SK-N-SH (cell line): ENCODE measurements around the gene PPP2R3C. TPM values are rescaled to one million over a fixed set of nuclear protein-coding genes. Genes with fewer than 3 reads are reported as not detected.

ENCODE experiments used
- CTCF ChIA-PET: fragments of 300-600, 350-600 bp; formaldehyde crosslinking; extraction: SDS; loops from one replicate; lab custom pipeline; 2021; lab: Yijun Ruan, JAX
- POLR2A ChIA-PET: fragments of 350-600 bp; sonication (Branson Sonifier 250); formaldehyde crosslinking; extraction: SDS; loops from one replicate; lab custom pipeline; 2020; ENCODE audit warnings: antibody characterized with exemption, inconsistent platforms; lab: Yijun Ruan, JAX
- DNase-seq: peaks from one replicate; pipeline ENCODE4 v3.0.0; 2012
- H2AFZ ChIP-seq: fragments of 200-600 bp; sonication (generic); 2 replicates; pipeline ENCODE4 v1.8.1; 2016; ENCODE audit warnings: antibody characterized with exemption, mild to moderate bottlenecking, low read depth
- H3F3A ChIP-seq: fragments of 200-600 bp; sonication (generic); replicated peaks from 2 replicates; pipeline ENCODE3; 2016; ENCODE audit warnings: antibody characterized with exemption, mild to moderate bottlenecking; ENCODE audit not compliant: insufficient read depth
- H3K27ac ChIP-seq, 2 experiments: fragments of 200-500 bp in 1 of 2; fragments of 200-600 bp in 1 of 2; sonication (Bioruptor generic) in 1 of 2; sonication (generic), shearing (Covaris generic) in 1 of 2; 2 replicates each; pipeline versions ENCODE4 v1.5.1 to v1.6.1; 2014 to 2016; ENCODE audit warnings: low read depth in 2 of 2, inconsistent platforms in 1 of 2, low read length in 1 of 2, mild to moderate bottlenecking in 1 of 2, mixed read lengths in 1 of 2
- H3K27me3 ChIP-seq: fragments of 200-600 bp; sonication (generic), shearing (Covaris generic); 2 replicates; pipeline ENCODE4 v1.6.1; 2016; ENCODE audit warnings: mixed run types; ENCODE audit not compliant: insufficient read depth
- H3K36me3 ChIP-seq, 2 experiments: fragments of 200-500 bp in 1 of 2; fragments of 200-600 bp in 1 of 2; sonication (Bioruptor generic) in 1 of 2; sonication (generic) in 1 of 2; replicated peaks in 1 of 2; 2 replicates each; pipeline versions ENCODE3 to v1.5.1; 2014 to 2016; ENCODE audit warnings: low read length in 1 of 2, mild to moderate bottlenecking in 1 of 2; ENCODE audit not compliant: insufficient read depth in 2 of 2, control insufficient read depth in 1 of 2
- H3K4me1 ChIP-seq, 2 experiments: fragments of 200-500 bp in 1 of 2; fragments of 200-600 bp in 1 of 2; sonication (Bioruptor generic) in 1 of 2; sonication (generic), shearing (Covaris generic) in 1 of 2; 2 replicates each; pipeline versions ENCODE4 v1.5.1 to v1.6.1; 2014 to 2016; ENCODE audit warnings: low read depth in 1 of 2, low read length in 1 of 2, mixed run types in 1 of 2; ENCODE audit not compliant: insufficient read depth in 2 of 2, control insufficient read depth in 1 of 2
- H3K4me2 ChIP-seq: fragments of 200-600 bp; sonication (generic), shearing (Covaris generic); 2 replicates; pipeline ENCODE4 v1.6.1; 2017; ENCODE audit warnings: mixed run types
- H3K4me3 ChIP-seq, 2 experiments: fragments of 200-500 bp in 1 of 2; fragments of 200-600 bp in 1 of 2; sonication (Bioruptor generic) in 1 of 2; sonication (generic), shearing (Covaris generic) in 1 of 2; 2 replicates each; pipeline versions ENCODE4 v1.5.1 to v1.8.1; 2014 to 2016; ENCODE audit warnings: low read depth in 2 of 2, inconsistent platforms in 1 of 2, low read length in 1 of 2, mild to moderate bottlenecking in 1 of 2, mixed read lengths in 1 of 2, moderate library complexity in 1 of 2
- H3K79me2 ChIP-seq: fragments of 200-600 bp; sonication (generic); 2 replicates; pipeline ENCODE4 v1.8.1; 2017; ENCODE audit warnings: mild to moderate bottlenecking; ENCODE audit not compliant: insufficient read depth
- H3K9ac ChIP-seq: fragments of 200-600 bp; sonication (generic); 2 replicates; pipeline ENCODE4 v1.6.1; 2017; ENCODE audit warnings: mixed run types
- H3K9me2 ChIP-seq: fragments of 200-600 bp; sonication (generic); 2 replicates; pipeline ENCODE4 v1.6.1; 2017; ENCODE audit warnings: mixed run types
- H3K9me3 ChIP-seq: fragments of 200-600 bp; sonication (generic); 2 replicates; pipeline ENCODE4 v1.6.1; 2017; ENCODE audit warnings: mixed run types, mild to moderate bottlenecking, moderate library complexity
- H4K20me1 ChIP-seq: fragments of 200-600 bp; sonication (generic); 2 replicates; pipeline ENCODE4 v1.6.1; 2017; ENCODE audit warnings: mild to moderate bottlenecking, mixed run types; ENCODE audit not compliant: insufficient read depth
- CHD2 ChIP-seq: fragments of 150-350 bp; IDR thresholded peaks from 2 replicates; pipeline ENCODE4 v1.6.1; 2018; ENCODE audit warnings: low read length; ENCODE audit not compliant: partially characterized antibody
- ELF1 ChIP-seq: IDR thresholded peaks from 2 replicates; pipeline ENCODE4 v1.4.0; 2012
- EP300 ChIP-seq, 2 experiments: IDR thresholded peaks; 2 replicates each; pipeline versions ENCODE4 v1.4.0 to v1.6.1; 2012; ENCODE audit warnings: borderline replicate concordance in 1 of 2, low read depth in 1 of 2, low read length in 1 of 2
- FOXM1 ChIP-seq: IDR thresholded peaks from 2 replicates; pipeline ENCODE4 v1.4.0; 2012; ENCODE audit warnings: low read depth, mild to moderate bottlenecking
- JUND ChIP-seq: IDR thresholded peaks from 2 replicates; pipeline ENCODE4 v1.4.0; 2012
- NFIC ChIP-seq: IDR thresholded peaks from 2 replicates; pipeline ENCODE4 v1.4.0; 2012; ENCODE audit warnings: borderline replicate concordance
- PBX3 ChIP-seq: IDR thresholded peaks from 2 replicates; pipeline ENCODE4; 2012
- RAD21 ChIP-seq: IDR thresholded peaks from 2 replicates; pipeline ENCODE4 v1.6.1; 2012; ENCODE audit warnings: mild to moderate bottlenecking, low read length
- SIN3A ChIP-seq: IDR thresholded peaks from 2 replicates; pipeline ENCODE4 v1.6.1; 2012; ENCODE audit warnings: low read depth, mild to moderate bottlenecking, low read length, moderate library complexity, borderline replicate concordance
- SMC3 ChIP-seq: IDR thresholded peaks from 2 replicates; pipeline ENCODE4 v1.6.1; 2012; ENCODE audit warnings: low read depth, low read length, improper control_type of control experiment
- TEAD4 ChIP-seq: IDR thresholded peaks from 2 replicates; pipeline ENCODE4 v1.4.0; 2012; ENCODE audit warnings: mild to moderate bottlenecking, borderline replicate concordance; ENCODE audit not compliant: insufficient read depth
- WGBS: methylation state at CpG from one replicate; pipeline ENCODE4 v1.1.6; 2017; ENCODE audit warnings: low lambda C conversion rate; 5-methylcytosine and 5-hydroxymethylcytosine counted together
- polyA plus RNA-seq, 3 experiments: library from polyadenylated mRNA; depleted of rRNA; stranded (reverse); fragments of >200 nt; gene quantifications; 2 replicates each; pipeline ENCODE4 v1.2.3, GENCODE V29; 2012
- TF ChIP-seq, protein P1 (sequence below): fragments of 150-350 bp; IDR thresholded peaks from 2 replicates; pipeline ENCODE4 v1.6.1; 2017; ENCODE audit warnings: antibody characterized with exemption, low read length, low read depth, borderline replicate concordance
- TF ChIP-seq, protein P2 (sequence below): IDR thresholded peaks from 2 replicates; pipeline ENCODE4 v1.6.1; 2012; ENCODE audit warnings: mild to moderate bottlenecking, low read depth, low read length, moderate library complexity
- TF ChIP-seq, protein P3 (sequence below): IDR thresholded peaks from 2 replicates; pipeline ENCODE4 v1.4.0; 2012; ENCODE audit warnings: low read depth, borderline replicate concordance

PPP2R3C gene
- polyA plus RNA-seq, 1 of the 3 experiments (the other 2 are of a cell fraction): 6.2 TPM

- TF ChIP-seq PBX3 (no peak), NFIC (no peak), CHD2 (no peak), EP300 (IDR thresholded peaks at IDR 0.05; ENCODE audit: borderline replicate concordance in 1 of 2, low read depth in 1 of 2, low read length in 1 of 2) (no peak), SMC3 (no peak), ELF1 (no peak)
Observed at GRCh38 chr14:35163384-35163783, 41.6 kb upstream of the PPP2R3C start (continued).

GRCh38 chr14:35161231-35161630 lies 39.4 kb upstream of the PPP2R3C start:
- peaks cover 12 to 15% of the 10 kb centered on the region in 2 experiments for H3K36me3 ChIP-seq
- H3K4me1 ChIP-seq: peaks cover 8 to 41% of the 10 kb centered on the region in 2 experiments
- H3K27me3 ChIP-seq: no peaks in the 10 kb centered on the region
- no peak overlapping the region for H2AFZ ChIP-seq
- 85% methylated on average over 5 of the region's 5 CpGs for WGBS
- peaks cover 12% of the 10 kb centered on the region for H3F3A ChIP-seq
- H3K9ac ChIP-seq: no peak overlapping the region
- no peak overlapping the region for H3K27ac ChIP-seq
- no peaks in the 10 kb centered on the region for H3K9me2 ChIP-seq
- no peak overlapping the region for H3K4me3 ChIP-seq
- no peak overlapping the region for H3K4me2 ChIP-seq
- no peaks in the 10 kb centered on the region for H3K9me3 ChIP-seq
- ChIA-PET POLR2A (no interaction called here), CTCF (interaction anchor here (1.3 to 2.1 kb wide), 3 partner anchors 21 to 252 kb away, joined by 4 to 7 read pairs (median 5); no protein-coding TSS in a partner anchor)
- peaks cover 23% of the 10 kb centered on the region; the same call in 1 of the 2 replicates for H3K79me2 ChIP-seq
- no peak for DNase-seq
- H4K20me1 ChIP-seq: no peaks in the 10 kb centered on the region
- TF ChIP-seq TEAD4: no peak
- TF ChIP-seq ELF1: no peak
- TF ChIP-seq FOXM1: no peak
- TF ChIP-seq SIN3A: no peak
- TF ChIP-seq JUND: no peak
- TF ChIP-seq, protein P1, sequence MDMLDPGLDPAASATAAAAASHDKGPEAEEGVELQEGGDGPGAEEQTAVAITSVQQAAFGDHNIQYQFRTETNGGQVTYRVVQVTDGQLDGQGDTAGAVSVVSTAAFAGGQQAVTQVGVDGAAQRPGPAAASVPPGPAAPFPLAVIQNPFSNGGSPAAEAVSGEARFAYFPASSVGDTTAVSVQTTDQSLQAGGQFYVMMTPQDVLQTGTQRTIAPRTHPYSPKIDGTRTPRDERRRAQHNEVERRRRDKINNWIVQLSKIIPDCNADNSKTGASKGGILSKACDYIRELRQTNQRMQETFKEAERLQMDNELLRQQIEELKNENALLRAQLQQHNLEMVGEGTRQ: no peak
- TF ChIP-seq RAD21: no peak
- TF ChIP-seq, protein P2, sequence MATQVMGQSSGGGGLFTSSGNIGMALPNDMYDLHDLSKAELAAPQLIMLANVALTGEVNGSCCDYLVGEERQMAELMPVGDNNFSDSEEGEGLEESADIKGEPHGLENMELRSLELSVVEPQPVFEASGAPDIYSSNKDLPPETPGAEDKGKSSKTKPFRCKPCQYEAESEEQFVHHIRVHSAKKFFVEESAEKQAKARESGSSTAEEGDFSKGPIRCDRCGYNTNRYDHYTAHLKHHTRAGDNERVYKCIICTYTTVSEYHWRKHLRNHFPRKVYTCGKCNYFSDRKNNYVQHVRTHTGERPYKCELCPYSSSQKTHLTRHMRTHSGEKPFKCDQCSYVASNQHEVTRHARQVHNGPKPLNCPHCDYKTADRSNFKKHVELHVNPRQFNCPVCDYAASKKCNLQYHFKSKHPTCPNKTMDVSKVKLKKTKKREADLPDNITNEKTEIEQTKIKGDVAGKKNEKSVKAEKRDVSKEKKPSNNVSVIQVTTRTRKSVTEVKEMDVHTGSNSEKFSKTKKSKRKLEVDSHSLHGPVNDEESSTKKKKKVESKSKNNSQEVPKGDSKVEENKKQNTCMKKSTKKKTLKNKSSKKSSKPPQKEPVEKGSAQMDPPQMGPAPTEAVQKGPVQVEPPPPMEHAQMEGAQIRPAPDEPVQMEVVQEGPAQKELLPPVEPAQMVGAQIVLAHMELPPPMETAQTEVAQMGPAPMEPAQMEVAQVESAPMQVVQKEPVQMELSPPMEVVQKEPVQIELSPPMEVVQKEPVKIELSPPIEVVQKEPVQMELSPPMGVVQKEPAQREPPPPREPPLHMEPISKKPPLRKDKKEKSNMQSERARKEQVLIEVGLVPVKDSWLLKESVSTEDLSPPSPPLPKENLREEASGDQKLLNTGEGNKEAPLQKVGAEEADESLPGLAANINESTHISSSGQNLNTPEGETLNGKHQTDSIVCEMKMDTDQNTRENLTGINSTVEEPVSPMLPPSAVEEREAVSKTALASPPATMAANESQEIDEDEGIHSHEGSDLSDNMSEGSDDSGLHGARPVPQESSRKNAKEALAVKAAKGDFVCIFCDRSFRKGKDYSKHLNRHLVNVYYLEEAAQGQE: no peak
- TF ChIP-seq, protein P3, sequence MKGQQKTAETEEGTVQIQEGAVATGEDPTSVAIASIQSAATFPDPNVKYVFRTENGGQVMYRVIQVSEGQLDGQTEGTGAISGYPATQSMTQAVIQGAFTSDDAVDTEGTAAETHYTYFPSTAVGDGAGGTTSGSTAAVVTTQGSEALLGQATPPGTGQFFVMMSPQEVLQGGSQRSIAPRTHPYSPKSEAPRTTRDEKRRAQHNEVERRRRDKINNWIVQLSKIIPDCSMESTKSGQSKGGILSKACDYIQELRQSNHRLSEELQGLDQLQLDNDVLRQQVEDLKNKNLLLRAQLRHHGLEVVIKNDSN: no peak
